Endometrial microvascular endothelial cells (primary cell): ENCODE data around the gene PDE1A. TPM values are rescaled to one million over a fixed set of nuclear protein-coding genes. Genes with fewer than 3 reads are reported as not detected.

Experiments used
- in situ Hi-C: cut with HindIII; loops from 2 replicates; pipeline ENCODE4 v1.10.0; 2017; ENCODE audit warnings: low sequenced_read_pairs, low pct_unique_long_range_greater_than_20kb; ENCODE audit errors: inconsistent ontology term
- total RNA-seq: library from RNA; depleted of rRNA; stranded (reverse); fragments of >200 nt; gene quantifications from one replicate; pipeline ENCODE4 v1.2.3, GENCODE V29; 2015; ENCODE audit errors: inconsistent ontology term

PDE1A gene
- total RNA-seq: not detected

- in situ Hi-C loops: no loop called here
Observed at GRCh38 chr2:182426918-182427240, at the start of gene PDE1A. TSS of gene PDE1A (minus strand) at chr2:182427036.

DNA sequence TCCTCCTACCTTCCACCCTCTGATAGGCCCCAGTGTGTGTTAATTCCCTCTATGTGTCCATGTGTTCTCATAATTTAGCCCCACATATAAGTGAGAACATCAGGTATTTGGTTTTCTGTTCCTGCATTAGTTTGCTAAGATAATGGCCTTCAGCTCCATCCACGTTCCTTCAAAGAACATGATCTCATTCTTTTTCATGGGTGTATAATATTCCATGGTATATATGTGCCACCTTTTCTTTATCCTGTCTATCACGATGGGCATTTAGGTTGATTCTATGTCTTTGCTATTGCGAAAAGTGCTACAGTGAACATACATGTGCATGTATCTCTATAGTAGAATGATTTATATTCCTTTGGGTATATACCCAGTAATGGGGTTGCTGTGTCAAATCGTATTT is 46.8 kb upstream of the PDE1A start:
- in situ Hi-C loops: no loop called here

- in situ Hi-C loops: no loop called here
Observed at GRCh38 chr2:182463760-182464159, 36.9 kb upstream of the PDE1A start.

DNA sequence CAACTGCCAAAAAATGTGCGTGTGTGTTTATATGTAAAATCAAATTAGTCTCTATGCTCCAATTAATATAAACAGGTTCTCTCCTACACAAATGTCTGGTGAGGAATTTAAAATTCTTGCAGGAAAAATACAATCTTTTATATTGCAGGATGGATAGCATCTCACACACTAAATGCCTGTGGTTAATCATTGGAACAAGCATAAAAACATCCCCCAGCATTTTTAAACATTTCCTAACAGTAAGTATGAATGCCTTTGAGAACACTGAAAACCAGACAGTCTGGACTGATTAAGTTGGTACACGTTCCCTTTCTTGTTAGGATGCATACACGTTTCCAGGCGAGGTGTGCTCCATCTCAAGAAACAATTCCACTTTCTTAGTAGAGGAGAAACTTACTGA is 29.9 kb upstream of the PDE1A start:
- in situ Hi-C loops: no loop called here

DNA sequence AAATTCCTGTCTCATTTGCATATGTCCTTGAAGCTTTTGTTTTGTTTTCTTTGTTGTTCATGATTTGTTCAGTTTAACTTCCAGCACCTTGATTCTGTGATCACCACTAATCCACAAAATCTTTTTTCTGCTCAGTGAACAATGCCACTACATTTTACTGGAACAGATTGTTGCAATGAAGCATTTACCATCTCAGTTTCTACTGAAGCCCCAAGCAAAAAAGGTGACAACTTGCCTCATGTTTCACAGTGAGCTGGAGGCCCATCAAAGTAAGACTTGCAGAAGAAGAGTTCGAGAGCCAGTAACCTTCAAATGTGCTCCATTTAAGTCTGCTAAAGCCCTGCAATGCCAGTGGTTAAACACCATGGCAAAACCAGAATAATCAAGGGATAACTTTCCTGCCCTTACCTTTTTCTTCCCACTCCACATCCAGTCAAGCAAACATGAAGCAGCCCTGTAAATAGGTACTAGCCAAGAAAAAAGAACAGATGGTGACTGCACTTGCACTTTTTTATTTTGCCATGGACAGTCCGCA is 25.7 kb upstream of the PDE1A start:
- in situ Hi-C loops: no loop called here

- in situ Hi-C loops: no loop called here
Observed at GRCh38 chr2:182448371-182448770, 21.5 kb upstream of the PDE1A start.

GRCh38 chr2:182447863-182448262 is 21.0 kb upstream of the PDE1A start:
- in situ Hi-C loops: no loop called here

DNA sequence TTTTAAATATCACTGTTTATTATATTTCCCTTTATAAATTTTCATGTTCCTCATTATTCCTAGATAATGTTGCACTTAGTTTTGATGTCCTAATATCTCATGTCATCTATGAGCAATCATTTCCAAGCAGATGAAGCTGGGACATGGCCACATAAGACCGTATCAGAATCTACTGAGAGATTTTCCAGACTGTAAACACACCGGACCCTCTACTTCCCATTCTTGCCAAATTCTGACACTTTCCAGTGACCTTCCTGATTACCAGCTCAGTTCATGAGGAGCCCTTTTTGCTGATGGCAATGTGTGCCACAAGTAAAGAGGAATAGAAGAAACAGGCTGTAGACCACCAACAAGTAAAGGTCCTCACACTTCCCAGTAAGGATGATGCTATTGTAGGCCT is 20.3 kb upstream of the PDE1A start:
- in situ Hi-C loops: no loop called here

- in situ Hi-C loops: no loop called here
Observed at GRCh38 chr2:182446087-182446486, 19.3 kb upstream of the PDE1A start.

- in situ Hi-C loops: no loop called here
Observed at GRCh38 chr2:182445391-182445965, 18.6 kb upstream of the PDE1A start.

DNA sequence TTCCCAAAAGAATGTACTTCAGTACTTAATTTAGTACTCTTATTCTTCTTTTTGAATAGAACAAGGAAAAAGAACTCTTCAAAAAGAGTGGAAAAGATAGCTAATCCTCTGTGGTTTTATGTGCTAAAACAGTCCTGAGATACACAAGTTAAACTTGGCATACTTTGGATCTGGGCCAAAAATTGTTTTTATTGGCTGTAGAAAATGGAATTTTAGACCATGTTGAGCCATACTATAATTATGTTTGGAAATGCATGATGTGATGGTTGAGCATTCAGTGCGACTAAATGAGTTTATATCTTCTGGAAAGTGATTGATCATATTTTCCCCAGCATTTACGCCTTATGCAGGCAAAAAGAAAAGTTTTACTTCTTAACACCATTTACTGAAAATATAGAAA is 18.0 kb upstream of the PDE1A start:
- in situ Hi-C loops: no loop called here

DNA sequence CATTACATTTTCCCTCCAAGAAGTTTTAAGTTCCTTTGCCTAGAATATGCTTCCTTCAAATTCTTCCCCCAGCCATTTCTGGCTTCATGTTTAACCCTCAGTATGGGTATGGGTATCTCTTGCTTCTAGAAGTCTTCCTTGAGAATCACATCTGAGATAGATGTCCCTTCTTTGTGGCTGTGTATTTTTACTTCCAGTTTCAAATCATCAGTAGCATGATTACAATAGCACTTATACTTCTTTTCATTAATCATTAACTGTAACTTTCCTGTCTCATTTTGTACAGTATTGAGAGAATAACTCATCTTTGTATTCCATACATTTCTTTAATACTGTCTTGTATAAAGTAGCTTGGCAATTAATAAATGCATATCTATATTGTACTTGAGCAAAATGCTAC is 17.3 kb upstream of the PDE1A start:
- in situ Hi-C loops: no loop called here

DNA sequence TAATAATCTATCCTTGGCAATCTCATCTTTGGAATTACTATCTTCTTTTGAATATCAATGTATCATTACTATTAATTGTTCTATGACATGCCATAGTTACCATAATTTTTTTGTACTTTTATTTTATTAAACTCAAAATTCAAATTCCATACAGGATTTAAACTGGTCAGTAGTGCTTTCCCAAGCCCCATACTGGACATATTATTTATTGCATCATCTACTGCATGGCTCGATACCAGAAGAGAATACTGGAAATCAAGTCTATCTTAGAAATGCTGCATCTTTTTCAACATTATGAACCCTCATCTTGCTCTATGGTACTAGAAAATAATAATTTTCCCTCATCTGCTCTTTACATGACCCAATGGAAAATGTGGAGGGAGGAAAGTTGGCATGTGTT is 9.4 kb upstream of the PDE1A start:
- in situ Hi-C loops: no loop called here

- in situ Hi-C loops: no loop called here
Observed at GRCh38 chr2:182435754-182436153, 8.9 kb upstream of the PDE1A start.

DNA sequence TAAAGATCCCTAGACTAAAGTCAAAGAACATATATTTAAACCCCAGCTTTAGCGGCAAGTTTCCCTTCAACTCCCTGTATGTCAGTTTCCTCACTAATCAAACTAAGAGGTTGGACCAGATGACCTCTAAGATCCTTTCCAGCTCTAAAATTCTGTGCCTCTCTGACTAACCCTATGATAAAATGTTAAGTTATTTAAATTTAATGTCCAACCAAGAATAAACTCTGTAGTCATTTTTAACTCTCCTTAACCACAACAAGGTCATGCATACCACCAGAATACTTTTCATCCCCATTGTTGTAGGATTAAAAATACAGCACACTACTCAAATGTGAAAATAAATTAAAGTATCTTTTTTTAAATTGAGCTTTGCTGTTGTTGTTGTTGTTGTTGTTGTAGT is 5.2 kb upstream of the PDE1A start:
- in situ Hi-C loops: no loop called here

DNA sequence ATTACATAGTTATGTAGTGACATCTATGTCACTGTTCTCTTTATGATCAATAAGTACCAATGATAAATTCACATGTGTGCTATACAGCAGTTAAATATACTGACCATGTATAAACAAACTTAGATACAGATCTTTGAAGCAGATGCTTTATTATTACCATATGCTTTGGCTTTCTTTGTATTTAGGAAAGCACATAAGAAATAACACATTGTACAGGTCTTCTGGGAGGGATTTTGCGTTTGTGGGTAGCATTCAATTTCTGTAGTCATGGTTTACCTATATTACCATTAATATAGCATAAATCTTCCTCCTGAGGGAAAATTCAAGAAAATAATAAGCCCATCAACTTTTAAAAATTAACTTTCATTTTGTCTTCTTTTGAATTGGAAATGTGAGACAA is 1.6 kb upstream of the PDE1A start:
- in situ Hi-C loops: no loop called here

DNA sequence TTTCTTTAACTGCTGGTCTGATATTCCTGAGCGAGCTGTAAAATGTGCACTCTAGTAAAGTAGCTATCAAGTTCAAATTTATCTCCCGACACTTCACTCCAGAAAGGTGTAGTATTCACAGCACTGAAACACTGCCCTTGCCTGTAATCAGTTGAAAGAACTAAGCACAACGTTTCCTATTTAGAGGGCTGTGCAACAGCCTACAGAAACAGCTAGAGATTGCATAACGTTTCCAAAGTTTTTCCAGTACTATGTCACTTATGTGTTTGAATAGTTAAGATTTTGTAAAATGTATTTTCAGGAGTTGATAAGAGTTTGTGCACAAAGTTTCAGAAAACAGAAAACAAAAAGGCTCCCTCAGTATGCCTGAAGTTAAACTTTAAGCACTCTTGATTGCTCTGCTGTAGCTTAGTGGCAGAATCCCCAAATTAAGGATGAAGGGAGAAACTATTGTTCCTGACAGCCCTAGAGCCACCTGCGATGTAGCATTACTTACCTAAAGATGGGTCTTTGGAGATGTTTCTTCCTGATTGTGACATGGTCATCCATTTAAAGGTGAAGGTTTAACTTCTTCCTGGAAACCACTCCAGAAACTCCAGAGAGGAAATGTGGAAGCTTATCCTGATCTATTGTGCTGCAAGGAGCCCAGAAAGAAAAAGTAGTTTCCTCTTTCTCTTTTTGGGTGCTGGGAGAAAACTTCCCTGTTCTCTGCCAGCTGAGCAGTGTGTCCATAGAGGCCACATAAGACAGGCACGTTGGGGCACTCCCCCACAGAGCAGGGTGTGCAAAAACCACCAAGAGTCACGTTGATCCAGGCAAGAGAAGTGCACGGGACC is 536 bp downstream of the PDE1A start:
- in situ Hi-C loops: no loop called here

DNA sequence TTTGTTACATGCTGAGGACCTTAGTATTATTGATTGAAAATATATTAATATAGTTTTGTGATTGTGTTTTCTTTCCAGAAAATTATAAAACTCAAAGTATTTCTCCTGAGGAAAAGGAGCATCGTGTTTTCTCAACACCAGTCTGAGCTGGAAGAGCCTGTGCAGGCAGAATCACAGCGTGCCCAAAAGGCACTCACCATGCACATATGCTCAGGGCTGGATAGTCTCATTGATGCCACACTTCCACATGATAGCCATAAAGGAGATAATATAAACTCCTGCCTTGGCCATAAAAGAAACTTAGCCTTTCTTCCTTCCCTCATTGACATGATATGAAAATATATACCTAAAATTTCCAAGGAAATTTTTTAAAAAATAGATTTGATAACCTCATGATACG is 4.0 kb downstream of the PDE1A start:
- in situ Hi-C loops: no loop called here

DNA sequence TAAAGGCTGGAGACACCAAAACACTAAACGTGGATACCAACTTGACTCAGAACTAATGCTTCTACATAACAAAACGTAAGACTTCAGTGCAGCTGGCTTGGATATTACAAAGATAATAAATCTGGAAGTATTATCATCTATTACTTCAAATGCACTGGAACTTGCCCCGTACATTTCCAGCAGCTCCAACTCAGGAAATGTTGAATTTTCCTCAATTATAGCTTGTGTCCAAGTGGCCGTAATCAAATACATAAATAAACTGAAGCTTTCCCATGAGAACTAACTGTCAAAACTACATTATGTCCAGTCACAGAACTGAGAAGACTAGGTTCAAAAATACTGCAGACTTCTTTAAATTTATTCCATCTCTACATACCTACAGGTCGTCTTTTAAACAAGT is 6.2 kb downstream of the PDE1A start:
- in situ Hi-C loops: no loop called here

DNA sequence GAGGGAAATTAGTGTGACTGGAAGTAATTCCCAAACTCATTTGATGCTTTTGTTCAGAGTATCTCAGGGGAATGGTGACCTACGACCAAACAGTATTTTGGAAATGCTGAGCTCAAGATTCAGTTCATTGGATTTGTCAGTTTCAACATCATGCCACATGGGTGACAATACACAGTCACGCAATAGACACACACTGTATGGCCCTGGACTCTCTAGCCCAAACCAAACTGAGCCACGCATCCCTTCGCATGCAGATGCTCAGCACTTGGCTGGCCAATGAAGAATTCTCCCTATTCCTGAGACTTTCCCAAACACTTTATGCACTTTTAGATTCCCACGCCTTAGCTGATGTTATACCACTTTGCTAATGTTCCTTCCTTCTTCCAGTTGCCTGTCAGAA is 10.0 kb downstream of the PDE1A start:
- in situ Hi-C loops: no loop called here

GRCh38 chr2:182416191-182416590 is 10.6 kb downstream of the PDE1A start:
- in situ Hi-C loops: no loop called here
